Limb (tissue), 2 donors: ENCODE results near the gene LRRC74B.
"Not testable (repeated sequence)": the region's sequence is repeated elsewhere in the genome, so short reads cannot be mapped to it uniquely, and the experiment has no call there.

Experiments
- DNase-seq, 2 donors: peaks; one replicate each; pipeline ENCODE4 v3.0.0-alpha.2; 2016; ENCODE audit errors: extremely low spot score in 2 of 2

The LRRC74B gene, protein sequence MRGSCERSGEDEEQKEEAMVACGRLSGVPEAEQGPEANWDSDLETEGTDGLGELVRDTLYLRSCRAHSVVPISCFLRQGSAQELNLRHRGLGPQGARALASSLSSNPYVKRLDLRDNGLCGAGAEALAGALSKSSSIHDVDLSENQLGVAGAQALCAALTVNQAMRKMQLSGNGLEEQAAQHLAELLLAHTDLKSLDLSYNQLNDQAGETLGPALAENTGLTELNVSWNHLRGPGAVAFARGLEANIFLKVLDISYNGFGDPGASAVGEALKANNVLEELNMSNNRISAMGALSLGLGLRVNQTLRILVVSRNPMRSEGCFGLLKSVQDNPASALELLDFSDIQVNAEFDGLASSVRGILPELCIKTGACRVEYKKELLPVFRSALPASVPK

GRCh38 chr22:21045585-21046294, at the start of gene LRRC74B:
Gene LRRC74B, plus strand, starts transcription at chr22:21045946. Its CDS starts 41 bp downstream, at chr22:21045987.
- DNase-seq = peak; percentile 93 to 94

DNA sequence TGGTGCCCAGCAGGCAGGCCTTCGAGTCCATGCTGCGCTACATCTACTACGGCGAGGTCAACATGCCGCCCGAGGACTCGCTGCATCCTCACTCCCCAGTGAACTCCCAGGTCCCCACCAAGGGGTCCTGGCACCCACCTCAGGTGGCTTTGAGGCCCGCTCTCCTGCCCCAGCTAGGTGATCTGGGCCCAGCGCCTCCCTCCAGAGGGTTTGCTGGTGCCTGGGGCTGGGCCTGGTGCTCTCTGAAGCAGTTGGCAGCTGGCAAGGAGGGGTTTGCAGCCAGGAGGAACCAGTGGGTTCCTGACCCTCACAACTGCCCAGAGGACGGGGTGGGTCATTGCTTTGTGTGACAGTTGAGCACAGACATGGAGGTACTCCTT, 49.7 kb upstream of the LRRC74B start:
- DNase-seq = no peak

GRCh38 chr22:20996598-20997535, 48.9 kb upstream of the LRRC74B start:
- DNase-seq = no peak

DNA sequence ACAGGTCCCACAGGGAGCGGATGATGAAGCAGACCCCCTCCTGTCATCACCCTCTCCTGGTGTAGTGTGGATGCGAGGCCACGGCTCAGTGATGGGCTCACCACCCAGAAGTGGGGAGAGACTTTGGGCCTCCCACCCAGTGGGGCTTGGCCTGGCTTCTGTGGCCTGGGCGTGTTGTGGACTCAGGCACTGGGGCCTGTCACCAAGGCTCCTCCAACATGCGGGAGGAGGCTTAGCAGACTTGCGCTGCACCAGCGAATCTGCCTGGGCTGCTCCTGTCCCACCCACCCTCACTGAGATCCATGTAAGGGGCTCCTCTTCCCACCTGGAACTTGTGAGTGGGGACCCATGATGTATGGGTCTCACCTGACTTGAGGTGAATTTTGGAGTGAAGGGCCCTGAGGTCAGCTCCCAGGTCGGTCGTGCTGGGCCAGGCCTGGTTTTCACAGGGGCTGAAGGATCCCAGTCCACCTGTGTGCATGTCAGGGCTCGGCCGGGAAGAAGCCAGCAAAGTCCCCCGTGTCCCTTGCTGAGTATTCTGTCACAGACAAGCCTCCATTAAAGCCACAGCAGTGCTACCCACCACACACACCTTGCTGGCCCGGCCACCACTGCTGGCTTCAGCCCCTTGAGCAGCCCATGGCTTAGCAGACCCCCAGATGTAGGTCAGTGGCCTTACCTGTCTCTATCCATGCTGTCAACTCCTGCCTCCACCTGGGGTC, 48.0 kb upstream of the LRRC74B start:
- no peak for DNase-seq

- no peak for DNase-seq
These were observed 47.1 kb upstream of the LRRC74B start for GRCh38 chr22:20998411-20999336.

DNA sequence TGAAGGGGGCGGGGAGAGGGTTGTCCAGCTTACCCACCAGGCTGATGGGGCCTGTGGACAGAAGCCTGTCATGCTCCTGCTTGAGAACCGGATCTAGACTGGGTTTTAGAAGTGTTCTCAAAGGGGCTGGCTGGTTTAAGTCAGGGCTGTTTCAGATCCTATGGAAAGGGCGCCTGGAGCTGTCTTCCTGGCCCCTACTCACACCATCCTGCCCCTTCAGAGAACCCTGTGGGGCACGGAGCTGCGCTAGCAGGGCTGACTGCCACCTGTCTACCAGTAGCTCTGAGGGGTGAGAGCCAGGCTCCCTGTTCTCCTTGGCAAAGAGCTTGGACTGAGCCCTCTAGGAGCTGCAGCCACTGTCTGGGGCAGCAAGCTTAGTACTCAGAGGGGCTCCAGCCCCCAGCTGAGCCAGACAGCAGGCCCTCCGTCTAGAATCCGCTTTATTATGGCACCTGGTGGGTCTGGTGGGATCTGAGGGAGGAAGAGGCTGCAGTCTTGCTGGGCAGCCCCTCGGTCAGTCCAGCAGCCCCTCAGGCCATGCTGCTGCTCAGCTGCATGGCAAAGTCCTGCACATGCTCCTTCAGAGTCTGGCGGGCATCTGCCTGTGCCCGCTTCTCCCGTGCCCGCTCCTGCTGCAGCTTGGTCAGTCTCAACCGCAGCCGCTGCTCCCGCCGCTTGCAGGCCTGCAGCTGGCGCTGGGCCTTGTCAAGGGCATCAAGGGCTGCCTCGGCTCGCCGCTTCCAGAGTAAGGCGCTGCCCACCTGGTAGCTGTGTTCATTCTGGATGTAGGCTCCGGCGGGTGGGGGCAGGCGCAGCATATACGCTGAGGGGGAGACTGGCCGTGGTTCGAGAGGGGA, 46.2 kb upstream of the LRRC74B start:
- DNase-seq = no peak

- DNase-seq = no peak
These were observed 45.3 kb upstream of the LRRC74B start for GRCh38 chr22:21000207-21000986.

GRCh38 chr22:21000987-21001600, 44.7 kb upstream of the LRRC74B start:
- DNase-seq = no peak

- peak; percentile 94 to 98 for DNase-seq
These were observed 44.0 kb upstream of the LRRC74B start, which contains the start of gene THAP7 for GRCh38 chr22:21001601-21002325. Gene THAP7, minus strand, starts transcription at chr22:21002118. Its CDS starts 207 bp downstream, at chr22:21001911.

GRCh38 chr22:21003782-21004181, 42.0 kb upstream of the LRRC74B start:
- DNase-seq = no peak

- DNase-seq = not testable (repeated sequence)
These were observed 36.5 kb upstream of the LRRC74B start for GRCh38 chr22:21009208-21009607.

DNA sequence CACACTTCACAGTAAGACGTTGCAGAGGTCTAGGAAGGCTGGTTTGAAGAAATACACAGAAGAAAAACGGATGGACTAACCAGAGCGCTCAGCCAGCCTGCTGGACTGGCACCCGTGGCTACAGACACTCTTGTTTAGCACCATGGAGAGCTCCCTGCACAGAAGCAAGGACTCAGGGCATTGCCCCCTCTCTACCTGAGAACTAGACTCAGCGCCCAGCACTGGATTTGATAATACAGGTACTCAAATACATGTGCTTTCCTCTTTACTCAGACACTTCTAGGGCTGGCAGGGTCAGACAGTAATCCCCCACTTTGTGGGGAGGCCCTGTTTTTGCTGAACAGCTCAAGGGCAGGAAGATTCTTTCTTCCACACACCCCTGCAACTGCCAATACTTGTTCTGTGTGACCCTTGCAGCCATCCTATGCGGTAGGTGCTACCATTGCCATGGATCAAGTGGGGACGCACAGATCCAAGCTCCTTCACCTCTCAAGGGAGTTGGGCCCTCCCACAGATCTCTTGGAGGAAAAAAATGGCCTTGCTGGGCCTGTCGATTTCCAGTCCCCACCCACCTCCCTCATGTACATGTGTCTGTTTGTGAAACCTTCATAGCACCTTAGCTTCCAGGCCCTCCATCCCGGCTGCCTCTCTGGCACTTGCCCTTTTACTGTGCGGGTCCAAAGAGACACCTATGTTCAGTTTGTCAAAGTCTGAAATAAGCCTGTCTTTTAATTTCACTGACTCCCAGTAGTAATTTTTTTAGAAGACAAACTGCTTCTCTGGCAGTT, 35.9 kb upstream of the LRRC74B start:
- peak; percentile 25 to 63 for DNase-seq

GRCh38 chr22:21010426-21011113, 35.2 kb upstream of the LRRC74B start:
- no peak for DNase-seq

GRCh38 chr22:21012446-21013407, 33.0 kb upstream of the LRRC74B start:
- no peak for DNase-seq
